ENCODE results near the gene POLR1A. TPM values are rescaled to one million over a fixed set of nuclear protein-coding genes. Genes with fewer than 3 reads are reported as not detected.

Gene POLR1A
- total RNA-seq, 1 experiment from 2014 or later: 62.6 TPM

- ATAC-seq (no peak), DNase-seq (ENCODE audit: low read depth, low spot score) (no peak)
- ChIA-PET POLR2A (no interaction called here), CTCF (no interaction called here)
- in situ Hi-C loops (cut with HindIII; ENCODE audit: low pct_unique_long_range_greater_than_20kb, low sequenced_read_pairs): no loop called here
- BruUV-seq (replicated peaks): no TSS peak
- TF ChIP-seq TCF7L2 (IDR thresholded peaks at IDR 0.05; ENCODE audit: low read depth, low read length): no peak
- no peak for TF ChIP-seq CTCF (IDR thresholded peaks at IDR 0.05)
- H3K4me3 ChIP-seq (ENCODE audit: low read depth in 2 of 2, low read length in 2 of 2): no peak overlapping the region
- H3K4me1 ChIP-seq (ENCODE audit: control insufficient read depth, insufficient read depth, low read length): no peaks in the 10 kb centered on the region
- H3K27me3 ChIP-seq (ENCODE audit: control insufficient read depth, insufficient read depth, low read length): no peaks in the 10 kb centered on the region
- H3K27ac ChIP-seq (ENCODE audit: low read length): no peak overlapping the region
- H3K36me3 ChIP-seq (ENCODE audit: control insufficient read depth, insufficient read depth, low read length): no peaks in the 10 kb centered on the region
- intact Hi-C loops (cut with micrococcal nuclease; ENCODE audit: unreplicated experiment): no loop called here
- H3K9me3 ChIP-seq (ENCODE audit: control insufficient read depth, insufficient read depth, low read depth, low read length): no peaks in the 10 kb centered on the region
Measured at GRCh38 chr2:86016581-86016980, 89.1 kb downstream of the POLR1A start.

GRCh38 chr2:86015699-86016098 lies 90.0 kb downstream of the POLR1A start:
- Histone ChIP-seq H3K27ac (ENCODE audit: low read length) (no peak overlapping the region), H3K9me3 (ENCODE audit: control insufficient read depth, insufficient read depth, low read depth, low read length) (no peaks in the 10 kb centered on the region), H3K36me3 (ENCODE audit: control insufficient read depth, insufficient read depth, low read length) (no peaks in the 10 kb centered on the region), H3K4me1 (ENCODE audit: control insufficient read depth, insufficient read depth, low read length) (peaks cover 4% of the 10 kb centered on the region; the same call in 1 of the 2 replicates), H3K4me3 (ENCODE audit: low read depth in 2 of 2, low read length in 2 of 2) (no peak overlapping the region), H3K27me3 (ENCODE audit: control insufficient read depth, insufficient read depth, low read length) (no peaks in the 10 kb centered on the region)
- intact Hi-C loops (cut with micrococcal nuclease; ENCODE audit: unreplicated experiment) (no loop called here), in situ Hi-C loops (cut with HindIII; ENCODE audit: low pct_unique_long_range_greater_than_20kb, low sequenced_read_pairs) (no loop called here)
- ChIA-PET CTCF (no interaction called here), POLR2A (no interaction called here)
- no TSS peak for BruUV-seq (replicated peaks)
- DNase-seq (ENCODE audit: low read depth, low spot score) (no peak), ATAC-seq (no peak)
- TF ChIP-seq CTCF (IDR thresholded peaks at IDR 0.05): no peak
- no peak for TF ChIP-seq TCF7L2 (IDR thresholded peaks at IDR 0.05; ENCODE audit: low read depth, low read length)
- no peak for TF ChIP-seq REST (IDR thresholded peaks at IDR 0.05; ENCODE audit: insufficient read depth in 1 of 2, low read depth in 2 of 2, low read length in 1 of 2)
- no peak for TF ChIP-seq SIN3A (IDR thresholded peaks at IDR 0.05; ENCODE audit: borderline replicate concordance, insufficient read depth, low read depth, low read length)
- TF ChIP-seq POLR2AphosphoS5 (IDR thresholded peaks at IDR 0.05; ENCODE audit: low read depth, low read length): no peak

- DNase-seq (ENCODE audit: low read depth, low spot score): no peak
- Histone ChIP-seq H3K4me1 (ENCODE audit: control insufficient read depth, insufficient read depth, low read length) (peaks cover 4% of the 10 kb centered on the region; the same call in 1 of the 2 replicates), H3K4me3 (ENCODE audit: low read depth in 2 of 2, low read length in 2 of 2) (no peak overlapping the region), H3K9me3 (ENCODE audit: control insufficient read depth, insufficient read depth, low read depth, low read length) (no peaks in the 10 kb centered on the region), H3K27ac (ENCODE audit: low read length) (no peak overlapping the region), H3K27me3 (ENCODE audit: control insufficient read depth, insufficient read depth, low read length) (no peaks in the 10 kb centered on the region), H3K36me3 (ENCODE audit: control insufficient read depth, insufficient read depth, low read length) (no peaks in the 10 kb centered on the region)
- ChIA-PET CTCF (no interaction called here), POLR2A (no interaction called here)
- BruUV-seq (replicated peaks): no TSS peak
- no peak for TF ChIP-seq POLR2AphosphoS5 (IDR thresholded peaks at IDR 0.05; ENCODE audit: low read depth, low read length)
- TF ChIP-seq REST (IDR thresholded peaks at IDR 0.05; ENCODE audit: insufficient read depth in 1 of 2, low read depth in 2 of 2, low read length in 1 of 2): no peak
- TF ChIP-seq SIN3A (IDR thresholded peaks at IDR 0.05; ENCODE audit: borderline replicate concordance, insufficient read depth, low read depth, low read length): no peak
- TF ChIP-seq CTCF (IDR thresholded peaks at IDR 0.05): no peak
- no peak for TF ChIP-seq TCF7L2 (IDR thresholded peaks at IDR 0.05; ENCODE audit: low read depth, low read length)
- in situ Hi-C loops (cut with HindIII; ENCODE audit: low pct_unique_long_range_greater_than_20kb, low sequenced_read_pairs) (no loop called here), intact Hi-C loops (cut with micrococcal nuclease; ENCODE audit: unreplicated experiment) (no loop called here)
- ATAC-seq: no peak
Measured at GRCh38 chr2:86015006-86015405, 90.7 kb downstream of the POLR1A start.

Data from Panc1 (cell line).